ENCODE results near the gene PLCB3.

DNA sequence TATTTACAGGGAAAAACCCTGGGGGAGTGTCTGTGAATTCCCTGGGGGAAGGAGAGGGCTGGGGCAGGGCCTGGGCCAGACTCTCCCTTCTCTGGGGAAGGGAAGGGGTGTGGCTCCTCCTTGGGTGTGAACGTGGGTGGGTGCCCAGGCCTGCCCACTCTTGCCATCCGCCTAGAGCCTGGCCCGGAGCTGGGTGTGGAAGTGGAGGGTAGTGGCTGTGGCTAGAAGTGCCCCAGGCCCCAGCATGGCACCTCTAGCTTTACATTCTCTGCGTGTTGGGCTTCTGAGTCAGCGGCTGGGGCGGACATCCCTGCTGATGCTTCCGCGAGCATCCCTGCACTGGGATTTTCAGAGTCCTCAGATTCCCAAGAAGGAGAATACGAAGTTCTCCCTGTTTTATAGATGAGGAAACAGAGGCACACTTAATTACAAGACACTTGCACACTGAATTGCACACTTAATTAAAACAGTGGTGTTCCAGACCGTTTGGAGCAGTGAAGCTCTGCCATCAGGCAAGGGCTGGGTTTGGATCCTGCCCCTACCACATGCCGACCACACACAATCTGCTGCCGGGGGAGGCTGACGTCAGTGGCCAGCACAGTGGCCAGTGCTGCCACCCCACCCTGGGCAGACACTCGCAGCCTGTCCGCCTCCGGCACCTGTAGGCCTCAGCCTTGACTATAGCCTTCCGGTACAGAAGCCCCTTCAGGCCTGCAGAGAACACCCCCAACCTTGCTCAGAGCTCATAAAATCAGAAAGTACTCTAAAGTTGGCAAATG is 25.5 kb downstream of the PLCB3 start:
- TF ChIP-seq BACH1 (IDR thresholded peaks at IDR 0.05; ENCODE audit: borderline replicate concordance) (no peak), CTCF (IDR thresholded peaks at IDR 0.05 in 2 of 3, conservative IDR thresholded peaks at IDR 0.05 in 1 of 3; ENCODE audit: control insufficient read depth in 2 of 3, extremely low read depth in 1 of 3, insufficient read depth in 1 of 3, low read depth in 3 of 3, low read length in 3 of 3) (no peak), HDAC2 (IDR thresholded peaks at IDR 0.05) (no peak), ZBTB33 (IDR thresholded peaks at IDR 0.05) (no peak), EGR1 (IDR thresholded peaks at IDR 0.05; ENCODE audit: borderline replicate concordance in 1 of 2, low read depth in 2 of 2, low read length in 2 of 2) (no peak), RAD51 (IDR thresholded peaks at IDR 0.05) (no peak)
